ENCODE results near the gene INPP5A. TPM values are rescaled to one million over a fixed set of nuclear protein-coding genes. Genes with fewer than 3 reads are reported as not detected.

The INPP5A gene
- total RNA-seq, 1 experiment from 2014 or later = 22.6 TPM

DNA sequence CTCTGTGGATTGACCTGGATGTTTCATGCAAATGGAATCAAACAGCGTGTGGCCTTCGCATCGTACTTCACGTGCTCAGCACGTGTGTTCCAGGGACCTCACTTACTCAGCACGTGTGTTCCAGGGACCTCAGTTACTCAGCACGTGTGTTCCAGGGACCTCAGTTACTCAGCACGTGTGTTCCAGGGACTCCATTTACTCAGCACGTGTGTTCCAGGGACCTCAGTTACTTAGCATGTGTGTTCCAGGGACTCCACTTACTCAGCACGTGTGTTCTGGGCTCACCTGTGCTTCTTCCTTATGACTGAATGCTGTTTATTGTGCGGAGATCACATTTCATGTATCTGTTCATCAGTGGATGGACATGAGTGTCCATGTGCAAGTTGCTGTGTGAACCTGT lies 22.0 kb downstream of the INPP5A start:
- no peaks in the 10 kb centered on the region for H3K36me3 ChIP-seq (ENCODE audit: low read depth, low read length)
- no peaks in the 10 kb centered on the region for H3K9me3 ChIP-seq (ENCODE audit: low read length)
- no peak overlapping the region for H3K9ac ChIP-seq (ENCODE audit: low read length)
- no peaks in the 10 kb centered on the region for H3F3A ChIP-seq (ENCODE audit: low read length, unreplicated experiment)
- no peaks in the 10 kb centered on the region for H3K9me2 ChIP-seq (replicated peaks; ENCODE audit: low read length)
- peaks cover under 1% of the 10 kb centered on the region; the same call in 1 of the 2 replicates for H3K4me1 ChIP-seq (ENCODE audit: insufficient read depth, low read length)
- no peak for TF ChIP-seq EZH2 (IDR thresholded peaks at IDR 0.05; ENCODE audit: low read length, unreplicated experiment)
- TF ChIP-seq, protein P1, sequence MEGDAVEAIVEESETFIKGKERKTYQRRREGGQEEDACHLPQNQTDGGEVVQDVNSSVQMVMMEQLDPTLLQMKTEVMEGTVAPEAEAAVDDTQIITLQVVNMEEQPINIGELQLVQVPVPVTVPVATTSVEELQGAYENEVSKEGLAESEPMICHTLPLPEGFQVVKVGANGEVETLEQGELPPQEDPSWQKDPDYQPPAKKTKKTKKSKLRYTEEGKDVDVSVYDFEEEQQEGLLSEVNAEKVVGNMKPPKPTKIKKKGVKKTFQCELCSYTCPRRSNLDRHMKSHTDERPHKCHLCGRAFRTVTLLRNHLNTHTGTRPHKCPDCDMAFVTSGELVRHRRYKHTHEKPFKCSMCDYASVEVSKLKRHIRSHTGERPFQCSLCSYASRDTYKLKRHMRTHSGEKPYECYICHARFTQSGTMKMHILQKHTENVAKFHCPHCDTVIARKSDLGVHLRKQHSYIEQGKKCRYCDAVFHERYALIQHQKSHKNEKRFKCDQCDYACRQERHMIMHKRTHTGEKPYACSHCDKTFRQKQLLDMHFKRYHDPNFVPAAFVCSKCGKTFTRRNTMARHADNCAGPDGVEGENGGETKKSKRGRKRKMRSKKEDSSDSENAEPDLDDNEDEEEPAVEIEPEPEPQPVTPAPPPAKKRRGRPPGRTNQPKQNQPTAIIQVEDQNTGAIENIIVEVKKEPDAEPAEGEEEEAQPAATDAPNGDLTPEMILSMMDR (conservative IDR thresholded peaks at IDR 0.05; ENCODE audit: low read depth, low read length) = no peak
- no peak for TF ChIP-seq EZH2phosphoT487 (IDR thresholded peaks at IDR 0.05; ENCODE audit: borderline replicate concordance, low read length)
- ChIA-PET POLR2A (ENCODE audit: unreplicated experiment) (no interaction called here), CTCF (no interaction called here)
- ATAC-seq (no peak), DNase-seq (no peak)
- no peak overlapping the region for H3K4me3 ChIP-seq (ENCODE audit: low read length)
- BruUV-seq (replicated peaks) = no TSS peak
- peaks cover 69% of the 10 kb centered on the region for H3K79me2 ChIP-seq (ENCODE audit: low read length)
- intact Hi-C loops (cut with micrococcal nuclease) = no loop called here
- H2AFZ ChIP-seq (ENCODE audit: low read length) = no peak overlapping the region
- no peak overlapping the region for H3K4me2 ChIP-seq (ENCODE audit: low read length)
- no peaks in the 10 kb centered on the region for H3K27me3 ChIP-seq (ENCODE audit: low read length)
- no peaks in the 10 kb centered on the region; the same call in 1 of the 2 replicates for H4K20me1 ChIP-seq (ENCODE audit: low read length)
- H3K27ac ChIP-seq (ENCODE audit: low read length) = no peak overlapping the region

DNA sequence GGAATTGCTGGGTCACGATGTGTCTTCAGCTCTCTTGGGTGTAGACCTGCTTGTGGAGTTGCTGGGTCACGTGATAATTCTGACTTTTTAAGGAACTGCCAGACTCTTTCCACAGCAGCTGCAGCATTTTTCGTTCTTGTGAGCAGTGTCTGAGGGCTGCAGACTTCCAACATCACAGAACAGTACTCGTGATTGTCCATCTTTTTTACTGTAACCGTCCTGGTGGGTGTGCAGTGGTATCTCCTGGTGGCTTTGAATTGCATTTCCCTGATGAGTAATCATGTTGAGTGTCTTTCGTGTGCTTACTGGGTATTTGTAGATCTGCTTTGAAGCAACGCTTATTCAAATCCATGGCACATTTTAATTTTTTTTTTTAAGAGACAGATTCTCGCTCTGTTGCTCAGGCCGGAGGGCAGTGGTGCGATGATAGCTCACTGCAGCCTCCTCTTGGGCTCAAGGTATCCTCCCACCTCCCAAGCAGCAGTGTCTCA lies 22.7 kb downstream of the INPP5A start:
- Histone ChIP-seq H3K4me2 (ENCODE audit: low read length) (no peak overlapping the region), H3K9me3 (ENCODE audit: low read length) (no peaks in the 10 kb centered on the region), H3K27ac (ENCODE audit: low read length) (no peak overlapping the region), H3K9me2 (replicated peaks; ENCODE audit: low read length) (no peaks in the 10 kb centered on the region), H3K4me1 (ENCODE audit: insufficient read depth, low read length) (peaks cover 8% of the 10 kb centered on the region; the same call in 1 of the 2 replicates), H2AFZ (ENCODE audit: low read length) (no peak overlapping the region), H3K9ac (ENCODE audit: low read length) (no peak overlapping the region), H3K79me2 (ENCODE audit: low read length) (peaks cover 68% of the 10 kb centered on the region), H3K36me3 (ENCODE audit: low read depth, low read length) (no peaks in the 10 kb centered on the region), H3K27me3 (ENCODE audit: low read length) (no peaks in the 10 kb centered on the region), H3K4me3 (ENCODE audit: low read length) (no peak overlapping the region), H3F3A (ENCODE audit: low read length, unreplicated experiment) (no peaks in the 10 kb centered on the region), H4K20me1 (ENCODE audit: low read length) (peaks cover 1% of the 10 kb centered on the region; the same call in 1 of the 2 replicates)
- no peak for DNase-seq
- POLR2A ChIA-PET (ENCODE audit: unreplicated experiment) = no interaction called here
- ATAC-seq = no peak
- CTCF ChIA-PET = no interaction called here
- BruUV-seq (replicated peaks) = no TSS peak
- intact Hi-C loops (cut with micrococcal nuclease) = no loop called here
- TF ChIP-seq EZH2phosphoT487 (IDR thresholded peaks at IDR 0.05; ENCODE audit: borderline replicate concordance, low read length) (no peak), EZH2 (IDR thresholded peaks at IDR 0.05; ENCODE audit: low read length, unreplicated experiment) (no peak)
- TF ChIP-seq, protein P1 (conservative IDR thresholded peaks at IDR 0.05; ENCODE audit: low read depth, low read length) = no peak

GRCh38 chr10:132562177-132562915 lies 24.8 kb downstream of the INPP5A start:
- no peaks in the 10 kb centered on the region for H3F3A ChIP-seq (ENCODE audit: low read length, unreplicated experiment)
- H3K36me3 ChIP-seq (ENCODE audit: low read depth, low read length) = no peaks in the 10 kb centered on the region
- ATAC-seq = no peak
- ChIA-PET POLR2A (ENCODE audit: unreplicated experiment) (no interaction called here), CTCF (interaction anchor here (0.6 kb wide), 1 partner anchor 10 kb away, joined by 3 read pairs; no protein-coding TSS in a partner anchor)
- H3K9ac ChIP-seq (ENCODE audit: low read length) = no peak overlapping the region
- DNase-seq = no peak
- TF ChIP-seq, protein P1 (conservative IDR thresholded peaks at IDR 0.05; ENCODE audit: low read depth, low read length) = no peak
- no peak for TF ChIP-seq EZH2 (IDR thresholded peaks at IDR 0.05; ENCODE audit: low read length, unreplicated experiment)
- H3K79me2 ChIP-seq (ENCODE audit: low read length) = peaks cover 63% of the 10 kb centered on the region
- no peak overlapping the region for H3K4me3 ChIP-seq (ENCODE audit: low read length)
- H3K27me3 ChIP-seq (ENCODE audit: low read length) = no peaks in the 10 kb centered on the region
- H3K27ac ChIP-seq (ENCODE audit: low read length) = no peak overlapping the region
- no peaks in the 10 kb centered on the region for H3K9me3 ChIP-seq (ENCODE audit: low read length)
- H3K9me2 ChIP-seq (replicated peaks; ENCODE audit: low read length) = no peaks in the 10 kb centered on the region
- no peak overlapping the region for H3K4me2 ChIP-seq (ENCODE audit: low read length)
- no TSS peak for BruUV-seq (replicated peaks)
- H3K4me1 ChIP-seq (ENCODE audit: insufficient read depth, low read length) = peaks cover 17% of the 10 kb centered on the region; the same call in 1 of the 2 replicates
- intact Hi-C loops (cut with micrococcal nuclease) = no loop called here
- peaks cover 7% of the 10 kb centered on the region; the same call in 1 of the 2 replicates for H4K20me1 ChIP-seq (ENCODE audit: low read length)
- no peak overlapping the region for H2AFZ ChIP-seq (ENCODE audit: low read length)

Data from PC-3 (cell line).